ENCODE results near the gene DENND1A.

DENND1A gene

DNA sequence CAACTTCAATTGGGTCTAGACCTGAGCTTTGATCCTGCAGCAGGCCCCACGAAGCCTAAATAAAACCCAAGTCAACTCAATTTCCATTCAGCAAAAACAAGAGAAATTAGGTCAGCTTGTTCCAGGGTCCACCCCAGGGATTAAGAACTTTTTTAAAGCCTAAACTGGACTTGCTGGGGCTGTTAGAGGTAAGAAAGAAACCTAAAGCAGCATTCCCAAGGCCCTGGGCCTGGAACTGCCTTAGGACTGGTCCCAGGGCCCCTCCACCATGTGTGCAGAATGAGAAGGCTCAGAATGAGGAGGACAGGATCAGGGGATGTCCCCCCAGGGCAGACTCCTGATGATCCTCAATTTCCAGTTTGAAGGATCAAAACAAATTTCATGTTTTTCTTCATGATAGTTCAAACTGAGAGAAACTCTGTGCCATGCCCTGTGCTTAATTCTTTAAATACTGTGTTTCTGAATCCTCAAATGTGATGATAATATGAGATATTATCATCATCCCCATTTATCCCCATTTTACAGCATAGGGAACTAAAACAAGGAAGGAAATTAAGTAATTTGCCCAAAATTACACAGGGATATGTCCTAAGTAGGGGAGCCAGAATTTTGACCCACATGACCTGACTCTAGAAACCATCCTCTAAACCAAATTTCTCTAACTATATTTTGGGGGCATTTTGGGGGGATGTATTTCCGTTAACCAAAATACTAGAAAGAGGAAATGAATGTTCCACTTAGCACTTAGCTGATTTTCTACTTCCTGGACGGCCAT lies 64.5 kb downstream of the DENND1A start:
- in situ Hi-C loops (cut with HindIII; ENCODE audit: low sequenced_read_pairs), result no loop called here

DNA sequence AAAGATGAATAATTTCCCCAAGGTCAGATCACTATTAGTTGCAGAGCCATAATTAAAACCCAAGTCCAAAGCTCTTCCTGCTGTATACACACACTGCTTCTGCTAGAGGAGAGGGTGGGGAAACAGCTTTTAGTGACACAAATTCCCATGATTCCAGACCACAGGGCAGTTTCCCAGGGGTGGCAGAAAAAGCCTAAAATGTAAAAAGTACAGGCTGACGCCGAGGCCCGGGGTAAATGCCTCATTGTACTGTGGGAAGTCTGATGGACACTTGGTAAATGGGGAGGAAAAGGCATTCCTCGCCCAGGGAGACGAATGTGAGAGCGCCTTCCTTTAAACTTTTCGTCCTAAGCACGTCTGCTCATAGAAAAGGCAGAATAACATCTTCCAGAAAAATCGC lies 65.7 kb downstream of the DENND1A start:
- in situ Hi-C loops (cut with HindIII; ENCODE audit: low sequenced_read_pairs), result no loop called here

DNA sequence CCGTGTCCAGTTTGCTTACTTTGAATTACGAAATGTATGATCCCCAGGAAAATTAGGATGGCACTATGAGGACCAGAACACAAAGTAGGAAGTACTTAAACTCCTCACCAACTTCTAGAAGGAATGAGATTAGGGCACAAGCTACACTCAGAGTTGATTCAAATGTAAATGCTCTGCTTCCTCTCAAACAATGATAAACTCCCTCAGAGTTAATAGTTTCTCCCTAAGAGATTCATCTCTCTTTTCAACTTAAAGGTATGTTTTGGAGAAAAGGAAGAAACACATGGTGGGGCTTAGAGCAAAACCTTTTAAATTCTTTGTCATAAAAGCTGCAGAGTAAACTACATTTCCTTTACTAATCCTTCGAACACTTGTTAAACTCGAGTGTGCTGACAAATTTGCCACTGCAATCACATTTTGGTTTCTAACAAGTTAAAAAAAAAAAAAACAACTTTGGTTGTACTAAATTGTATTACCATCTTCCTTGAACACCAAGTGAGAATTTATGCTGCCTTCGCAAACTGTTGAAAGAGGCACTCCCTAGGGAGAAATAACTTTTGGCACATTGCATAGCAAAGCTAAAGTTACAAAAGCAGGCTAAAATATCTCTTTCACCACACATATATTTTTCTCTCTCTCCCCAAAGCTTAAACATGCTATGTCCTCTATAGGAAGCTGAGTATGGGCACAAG lies 66.6 kb downstream of the DENND1A start:
- in situ Hi-C loops (cut with HindIII; ENCODE audit: low sequenced_read_pairs), result no loop called here

DNA sequence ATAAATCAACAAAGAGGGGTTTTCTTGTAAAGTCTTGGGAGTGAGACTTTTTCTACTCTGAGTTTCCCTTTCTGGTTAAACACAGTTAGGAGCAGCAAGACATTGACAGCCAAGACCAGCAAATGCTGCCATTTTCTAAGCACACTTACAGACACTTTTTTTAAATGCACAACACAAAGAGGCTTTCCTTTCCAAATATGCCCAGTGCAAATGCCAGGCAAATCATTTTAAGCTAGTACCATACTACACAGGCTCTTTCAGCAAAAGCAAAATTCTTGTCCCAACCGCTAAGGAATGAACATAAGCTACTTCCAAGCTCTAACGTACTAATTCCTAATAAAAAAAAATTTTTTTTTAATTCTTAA lies 68.2 kb downstream of the DENND1A start:
- in situ Hi-C loops (cut with HindIII; ENCODE audit: low sequenced_read_pairs), result no loop called here

DNA sequence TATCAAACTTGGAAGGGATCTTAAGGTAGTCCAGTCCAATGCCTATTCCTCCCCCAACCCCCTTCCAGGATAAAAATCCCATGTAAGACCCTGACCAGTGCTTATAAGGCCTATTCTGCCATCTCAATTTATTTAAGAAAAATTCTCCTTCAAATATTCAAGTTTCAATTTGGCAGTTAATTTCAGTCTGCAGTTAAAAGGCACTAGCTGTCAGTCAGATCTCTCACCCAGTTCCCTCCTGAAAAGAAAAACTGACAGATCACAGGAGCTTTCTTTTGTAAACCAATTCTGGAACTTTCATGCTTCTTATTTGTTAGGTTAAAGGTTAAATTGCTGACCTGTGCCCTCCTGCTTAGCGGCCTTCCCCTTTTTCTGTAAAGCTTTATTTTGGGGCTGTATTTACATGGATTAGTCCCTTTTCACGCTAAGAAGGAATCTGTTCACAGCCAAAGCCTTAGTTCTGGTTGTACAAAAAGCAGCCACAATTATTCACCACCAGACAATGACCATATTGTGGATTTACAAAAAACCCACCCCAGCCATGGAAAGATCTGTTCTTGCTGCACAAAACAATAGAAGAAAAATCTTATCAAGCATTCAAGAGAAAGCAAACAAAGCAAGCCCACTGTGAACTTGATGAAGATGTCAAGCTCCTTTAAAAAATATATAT lies 68.7 kb downstream of the DENND1A start:
- in situ Hi-C loops (cut with HindIII; ENCODE audit: low sequenced_read_pairs), result no loop called here

DNA sequence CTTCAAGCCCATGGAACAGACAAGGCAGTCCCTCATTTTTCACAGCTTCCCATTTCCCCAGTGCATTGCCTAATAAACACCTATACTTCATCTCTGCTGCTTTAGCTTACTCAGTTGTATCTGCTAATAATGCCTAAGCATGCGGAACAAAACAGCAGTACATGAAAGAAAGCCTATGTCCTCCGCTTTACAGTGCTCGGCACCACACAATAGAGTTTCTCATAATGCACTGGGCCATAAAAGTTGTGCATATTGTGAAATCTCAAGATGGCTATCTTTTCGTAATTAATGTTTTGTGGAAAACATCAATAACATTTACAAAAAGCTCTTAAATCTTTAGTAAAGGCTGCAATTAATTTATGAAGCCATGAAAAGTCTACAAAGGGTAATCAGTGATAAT lies 69.3 kb downstream of the DENND1A start:
- in situ Hi-C loops (cut with HindIII; ENCODE audit: low sequenced_read_pairs), result no loop called here

DNA sequence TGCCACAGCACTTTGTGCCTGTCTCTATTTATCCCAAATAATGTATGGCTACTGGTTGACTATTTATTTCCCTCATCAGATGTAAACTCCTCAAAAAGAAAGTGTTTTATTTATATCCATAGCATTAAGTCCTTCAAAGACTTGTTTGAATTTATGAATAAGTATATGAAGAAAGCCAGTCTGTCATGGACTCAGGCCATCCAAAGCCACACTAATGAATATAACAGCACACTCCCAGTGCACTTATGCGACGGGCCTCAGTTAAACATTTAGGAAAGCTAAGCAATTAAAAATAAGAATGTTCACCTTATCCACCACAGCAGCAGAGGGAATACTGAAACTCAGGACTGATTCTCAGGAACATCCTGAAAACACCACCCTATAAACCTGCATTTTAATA lies 77.5 kb downstream of the DENND1A start:
- in situ Hi-C loops (cut with HindIII; ENCODE audit: low sequenced_read_pairs), result no loop called here

DNA sequence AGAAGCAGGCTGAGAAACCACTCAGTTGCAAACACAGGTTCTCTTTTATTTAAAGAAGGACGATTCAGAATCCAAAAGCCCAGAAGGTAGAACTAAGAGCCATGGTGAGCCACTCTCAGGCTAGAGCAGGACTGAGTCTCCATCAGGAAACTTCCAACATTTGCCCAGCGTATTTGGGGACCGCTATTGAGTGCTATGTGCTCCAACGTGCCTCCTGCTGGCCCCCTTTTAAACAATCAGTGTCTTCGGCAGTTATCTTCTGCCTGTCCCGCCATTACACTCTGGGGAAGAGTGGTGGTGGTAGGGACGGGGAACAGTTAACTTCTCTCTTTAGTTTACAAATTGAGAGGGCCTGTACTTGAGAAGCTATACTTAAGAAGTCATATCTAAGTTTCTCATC lies 78.1 kb downstream of the DENND1A start:
- in situ Hi-C loops (cut with HindIII; ENCODE audit: low sequenced_read_pairs), result no loop called here

DNA sequence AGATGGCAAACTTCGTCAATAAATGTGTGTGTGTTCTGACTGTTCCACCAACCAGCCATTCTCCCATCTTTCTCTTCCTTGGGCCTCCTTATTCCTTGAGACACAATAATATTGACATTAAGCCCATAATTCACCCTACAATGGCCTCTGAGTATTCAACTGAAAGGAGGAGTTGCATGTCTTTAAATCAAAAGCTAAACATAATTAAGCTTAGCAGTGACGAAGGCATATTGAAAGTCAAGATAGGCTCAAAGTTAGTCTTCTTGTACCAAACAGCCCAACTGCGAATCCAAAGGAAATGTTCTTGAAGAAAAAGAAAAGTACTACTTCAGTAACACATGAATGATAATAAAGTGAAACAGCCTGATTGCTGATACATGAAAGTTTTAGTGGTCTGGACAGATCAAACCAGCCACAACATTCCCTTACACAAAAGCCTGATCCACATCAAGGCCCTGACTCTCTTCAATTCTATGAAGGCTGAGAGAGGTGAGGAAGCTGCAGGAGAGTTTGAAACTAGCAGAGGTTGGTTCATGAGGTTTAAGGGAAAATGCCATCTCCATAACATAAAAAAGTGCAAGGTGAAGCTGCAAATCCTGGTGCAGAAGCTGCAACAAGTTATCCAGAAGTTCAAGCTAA lies 81.4 kb downstream of the DENND1A start:
- in situ Hi-C loops (cut with HindIII; ENCODE audit: low sequenced_read_pairs), result no loop called here

DNA sequence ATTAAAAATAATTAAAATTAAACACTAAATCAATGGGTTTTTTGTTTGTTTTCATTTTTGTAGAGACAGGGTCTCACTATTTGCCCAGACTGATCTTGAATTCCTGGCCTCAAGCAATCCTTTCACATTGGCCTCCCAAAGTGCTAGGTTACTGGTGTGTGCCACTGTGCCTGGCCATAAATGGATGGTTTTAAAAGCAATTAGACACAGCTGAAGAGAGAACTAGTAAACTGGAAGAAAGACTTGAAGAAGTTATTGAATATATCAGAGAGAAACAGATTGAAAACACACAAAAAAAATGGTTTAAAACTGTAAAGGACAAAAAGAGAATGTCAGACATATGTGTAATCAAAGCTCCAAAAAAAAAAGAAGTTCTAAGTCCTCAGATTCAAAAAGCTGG lies 83.0 kb downstream of the DENND1A start:
- in situ Hi-C loops (cut with HindIII; ENCODE audit: low sequenced_read_pairs), result no loop called here

DNA sequence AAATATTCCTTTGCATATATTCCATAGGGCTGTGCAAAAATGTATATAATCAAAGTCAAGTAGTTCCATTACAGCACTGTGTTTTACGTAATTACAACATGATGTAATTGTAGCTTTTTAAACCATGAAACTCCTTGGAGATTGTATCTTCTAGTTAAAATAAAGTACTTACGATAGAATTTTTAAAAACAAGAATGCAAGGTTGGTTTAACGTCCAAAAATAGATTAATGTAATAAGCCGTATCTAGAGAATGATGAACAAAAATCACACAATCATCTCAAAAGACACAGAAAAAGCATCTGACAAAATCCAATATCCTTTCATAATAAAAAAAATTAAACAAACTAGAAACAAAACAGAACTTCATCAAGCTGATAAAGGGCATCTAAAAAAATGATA lies 86.2 kb downstream of the DENND1A start:
- in situ Hi-C loops (cut with HindIII; ENCODE audit: low sequenced_read_pairs), result no loop called here

DNA sequence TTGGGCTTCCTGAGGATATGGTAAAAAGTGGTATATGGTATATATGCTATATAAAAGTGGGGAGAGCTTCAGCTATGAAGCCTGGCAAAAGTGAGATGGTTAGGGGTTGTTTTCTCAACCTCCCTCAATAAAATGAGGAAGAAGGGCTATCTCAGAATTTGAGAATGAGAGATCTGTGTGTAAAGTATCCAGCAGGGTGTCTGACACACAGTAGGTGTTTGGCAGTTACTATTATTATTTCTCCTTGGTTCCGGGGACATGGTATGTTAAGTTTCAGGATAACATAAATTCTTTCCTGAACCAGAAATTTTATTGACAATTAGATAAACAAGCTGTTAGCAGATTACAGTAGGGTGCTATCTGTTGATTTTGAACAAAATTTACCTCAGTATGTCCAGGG lies 94.1 kb downstream of the DENND1A start:
- in situ Hi-C loops (cut with HindIII; ENCODE audit: low sequenced_read_pairs), result no loop called here

DNA sequence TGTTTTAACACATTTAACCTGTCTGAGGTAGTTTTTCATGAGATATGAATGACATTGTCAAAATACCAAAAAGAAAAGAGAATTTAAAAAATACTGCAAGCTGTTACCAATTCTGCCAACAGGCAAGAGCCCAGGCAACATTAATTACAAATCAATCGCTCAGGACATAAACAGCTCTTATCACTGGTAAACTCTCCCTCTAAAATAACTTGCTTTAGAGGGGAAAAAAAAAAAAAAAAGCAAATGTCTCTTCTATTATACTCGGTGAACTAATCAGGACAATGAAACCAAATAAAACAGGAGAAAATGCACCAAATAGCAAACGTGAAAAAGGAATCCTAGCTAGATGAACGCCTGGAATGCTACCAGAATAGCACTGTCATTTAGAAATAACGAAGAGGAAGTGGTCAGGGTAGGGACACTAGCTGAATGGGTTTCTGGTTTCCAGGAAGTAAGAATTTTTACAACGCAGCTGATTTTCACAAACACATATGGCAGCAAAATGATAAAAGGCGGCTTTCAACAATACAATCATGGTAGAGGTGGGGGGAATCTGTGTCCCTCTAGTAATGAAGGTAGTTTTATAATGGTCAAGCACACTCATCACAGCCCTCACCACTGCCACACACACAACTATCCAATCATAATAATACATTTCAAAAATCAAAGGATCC lies 94.9 kb downstream of the DENND1A start:
- in situ Hi-C loops (cut with HindIII; ENCODE audit: low sequenced_read_pairs), result loop anchor here (5.0 kb wide), 1 partner anchor 97 kb away; the partner anchor contains the start of gene DENND1A

DNA sequence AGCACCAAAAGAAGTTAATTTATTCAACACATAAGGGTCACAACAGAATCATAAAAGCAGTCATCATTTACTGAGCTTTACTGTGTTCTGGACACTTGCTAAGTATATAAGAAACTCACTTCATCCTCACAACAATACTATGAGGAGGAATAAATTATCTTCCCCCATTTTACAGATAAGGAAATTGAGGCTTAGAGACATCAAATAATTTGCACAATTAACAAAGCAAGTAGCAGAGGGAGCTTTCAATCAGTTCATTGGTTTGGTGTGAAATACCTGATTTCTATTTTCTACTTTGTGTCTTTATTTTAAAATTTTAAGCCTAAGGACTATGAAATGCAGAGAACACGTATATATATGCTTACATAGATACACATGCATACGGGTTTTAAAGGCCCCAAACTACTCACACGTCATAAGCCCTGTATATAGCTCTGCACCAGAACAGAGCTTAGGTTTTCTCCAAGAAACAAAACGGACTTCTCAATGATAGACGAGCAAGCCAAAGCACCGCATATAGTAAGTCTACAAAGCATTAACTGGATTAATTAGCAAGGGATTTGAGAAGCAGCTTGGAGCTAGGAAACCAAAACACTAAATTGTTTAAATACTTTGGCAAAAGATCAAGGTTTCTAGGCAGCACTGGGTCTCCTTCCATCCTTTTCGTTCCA lies 95.6 kb downstream of the DENND1A start:
- in situ Hi-C loops (cut with HindIII; ENCODE audit: low sequenced_read_pairs), result loop anchor here (5.0 kb wide), 1 partner anchor 98 kb away; the partner anchor contains the start of gene DENND1A

DNA sequence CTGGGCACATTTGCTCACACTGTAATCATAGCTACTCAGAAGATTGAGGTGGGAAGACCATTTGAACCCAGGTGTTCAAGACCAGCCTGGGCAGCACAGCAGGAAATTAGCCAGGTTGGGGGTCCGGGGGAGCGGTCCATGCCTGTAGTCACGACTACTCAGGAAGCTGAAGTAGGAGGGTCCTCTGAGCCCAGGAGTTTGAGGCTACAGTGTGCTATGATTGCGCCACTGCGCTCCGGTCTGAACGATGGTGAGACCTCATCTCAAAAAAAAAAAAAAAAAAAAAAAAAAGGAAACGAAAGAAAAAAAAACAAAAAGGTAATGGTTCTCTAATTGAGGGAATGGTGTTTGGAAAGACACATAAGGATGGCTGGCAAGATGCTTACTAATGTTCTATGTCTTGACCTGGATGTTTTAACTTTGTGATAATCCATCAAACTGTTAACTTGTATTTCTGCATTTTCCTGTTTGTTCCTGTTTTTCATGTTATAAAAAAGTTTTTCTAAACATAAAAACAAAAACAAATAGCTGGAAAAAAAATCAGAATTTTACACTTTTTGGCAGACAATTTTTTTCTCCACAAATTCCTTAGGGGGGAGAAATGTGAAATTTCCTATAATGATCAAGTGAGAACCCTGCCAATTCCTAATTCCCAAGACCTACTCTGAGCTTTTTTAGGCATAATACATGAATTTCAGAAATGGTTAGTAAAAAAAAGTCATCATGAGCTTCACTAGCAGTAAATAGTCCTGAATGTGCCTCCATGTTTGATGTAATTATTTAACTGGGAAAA lies 96.9 kb downstream of the DENND1A start:
- in situ Hi-C loops (cut with HindIII; ENCODE audit: low sequenced_read_pairs), result loop anchor here (5.0 kb wide), 1 partner anchor 99 kb away; the partner anchor contains the start of gene DENND1A

DNA sequence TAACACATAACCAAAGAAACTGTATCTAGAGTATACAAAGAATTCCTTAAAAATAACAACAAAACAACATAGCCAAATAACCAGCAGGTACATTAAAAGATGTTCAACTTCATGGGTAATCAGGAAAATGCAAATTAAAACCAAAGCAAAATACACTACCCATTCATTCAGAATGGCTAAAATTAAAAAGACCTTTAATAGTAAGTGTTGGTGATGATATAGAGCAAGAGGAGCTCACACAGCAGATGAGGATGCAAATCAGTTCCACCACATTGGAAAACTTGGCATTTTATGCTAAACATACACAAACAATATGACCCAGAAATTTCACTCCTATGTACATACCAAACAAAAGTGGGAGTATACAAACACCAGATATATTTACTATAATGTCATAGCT lies 97.8 kb downstream of the DENND1A start:
- in situ Hi-C loops (cut with HindIII; ENCODE audit: low sequenced_read_pairs), result loop anchor here (5.0 kb wide), 1 partner anchor 100 kb away; the partner anchor contains the start of gene DENND1A

DNA sequence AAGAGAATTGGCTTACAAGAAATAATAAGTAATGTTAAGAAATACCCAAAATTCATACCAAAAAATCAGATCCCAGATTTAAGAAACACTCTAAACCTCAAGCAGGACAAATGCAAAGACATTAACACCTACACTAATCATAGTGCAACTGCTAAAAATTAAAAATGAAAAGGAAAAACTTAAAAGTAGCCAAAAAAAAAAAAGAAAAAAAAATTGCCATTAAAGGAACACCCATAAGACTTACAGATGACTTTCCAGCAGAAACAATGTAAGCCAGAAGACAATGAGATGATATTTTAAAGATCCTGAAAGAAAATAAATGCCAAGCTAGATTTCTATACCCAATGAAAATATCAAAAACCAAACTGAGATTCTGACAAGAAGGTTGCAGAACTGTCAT lies 101.5 kb downstream of the DENND1A start:
- in situ Hi-C loops (cut with HindIII; ENCODE audit: low sequenced_read_pairs), result no loop called here

DNA sequence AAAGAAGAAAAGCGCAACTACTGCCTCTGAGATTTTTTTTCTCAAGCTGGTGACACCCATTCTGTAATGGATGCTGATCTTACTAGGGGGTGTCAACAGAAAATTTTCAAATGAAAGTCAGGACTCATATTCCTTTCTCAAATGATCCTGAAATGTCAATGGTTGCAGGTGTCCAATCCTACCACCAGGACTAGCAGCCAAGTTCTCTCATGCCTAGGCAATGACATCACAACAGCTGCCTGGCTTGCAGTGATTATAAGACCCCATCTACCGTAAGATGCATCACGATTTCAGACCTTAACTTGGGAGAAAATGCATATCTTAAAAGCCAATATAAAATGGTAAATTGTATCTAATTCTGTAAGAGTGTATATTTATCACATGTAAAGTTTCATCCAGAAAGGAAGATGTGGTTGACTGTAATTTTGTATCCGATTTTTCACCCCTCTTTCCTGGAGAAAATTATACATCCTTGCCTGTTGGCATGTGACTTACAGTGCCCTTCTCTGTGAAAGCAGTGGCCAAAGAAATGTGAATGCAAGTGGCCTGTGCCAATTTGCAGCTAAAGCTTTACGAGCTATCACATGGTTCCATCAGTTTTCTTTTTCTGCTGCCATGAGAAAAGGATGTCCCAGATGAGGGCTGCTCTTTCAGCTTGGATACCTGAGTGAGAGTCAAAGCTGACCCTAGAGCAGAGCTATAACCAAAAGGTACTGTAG lies 104.4 kb downstream of the DENND1A start:
- in situ Hi-C loops (cut with HindIII; ENCODE audit: low sequenced_read_pairs), result no loop called here

All from endothelial cell of hepatic sinusoid (primary cell).